Breast epithelium (tissue), 3 donors: ENCODE data around the gene MARCHF2.

Experiments used
- POLR2A ChIP-seq: fragments of 450-650 bp; IDR thresholded peaks from one replicate; pipeline ENCODE4 v1.6.1; 2016; ENCODE audit warnings: antibody characterized with exemption, mild to moderate bottlenecking, moderate library complexity
- POLR2AphosphoS5 ChIP-seq, 3 donors: sonication (generic); formaldehyde crosslinking; IDR thresholded peaks; one replicate each; pipeline ENCODE4 v1.6.1; 2017; ENCODE audit warnings: antibody characterized with exemption in 3 of 3
- TF ChIP-seq, protein P1 (sequence below), 3 donors: fragments of 450-650 bp; IDR thresholded peaks; one replicate each; pipeline ENCODE4 v1.5.1; 2016 to 2017; ENCODE audit warnings: antibody characterized with exemption in 3 of 3, mild to moderate bottlenecking in 3 of 3, moderate library complexity in 3 of 3

DNA sequence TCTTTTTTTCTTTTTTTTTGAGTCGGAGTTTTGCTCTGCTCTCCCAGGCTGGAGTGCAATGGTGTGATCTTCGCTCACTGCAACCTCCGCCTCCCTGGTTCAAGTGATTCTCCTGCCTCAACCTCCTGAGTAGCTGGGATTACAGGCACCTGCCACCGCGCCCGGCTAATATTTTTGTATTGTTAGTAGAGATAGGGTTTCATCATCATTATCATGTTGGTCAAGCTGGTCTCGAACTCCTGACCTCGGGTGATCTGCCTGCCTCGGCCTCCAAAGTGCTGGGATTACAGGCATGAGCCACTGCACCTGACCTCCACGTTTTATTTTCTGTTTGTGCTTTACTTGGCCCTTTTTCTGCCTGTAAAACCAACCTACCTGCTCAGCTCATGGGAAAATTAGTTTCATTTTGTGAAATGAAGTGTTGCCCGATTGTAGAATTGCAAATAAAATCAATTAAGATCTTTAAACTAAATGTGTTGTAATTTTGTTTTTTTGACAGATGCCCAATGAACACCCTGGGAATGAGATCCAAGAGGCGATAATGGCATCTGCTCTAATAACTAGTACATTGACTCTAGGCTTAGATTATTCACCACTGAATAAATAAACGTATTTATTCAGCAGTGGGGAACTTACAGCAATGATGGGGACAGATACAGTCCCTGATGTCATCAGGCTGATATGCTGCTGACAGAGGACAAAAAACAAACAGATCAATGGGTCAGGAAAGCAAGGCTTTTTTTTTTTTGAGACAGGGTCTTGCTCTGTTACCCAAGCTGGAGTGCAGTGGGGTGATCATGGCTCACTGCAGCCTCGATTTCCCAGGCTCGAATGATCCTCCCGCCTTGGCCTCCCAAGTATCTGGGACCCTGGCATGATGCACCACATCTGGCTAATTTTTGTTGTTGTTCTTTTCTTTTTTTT lies 25.2 kb upstream of the MARCHF2 start:
- TF ChIP-seq POLR2A (no peak), POLR2AphosphoS5 (IDR thresholded peaks at IDR 0.05) (no peak)
- TF ChIP-seq, protein P1, sequence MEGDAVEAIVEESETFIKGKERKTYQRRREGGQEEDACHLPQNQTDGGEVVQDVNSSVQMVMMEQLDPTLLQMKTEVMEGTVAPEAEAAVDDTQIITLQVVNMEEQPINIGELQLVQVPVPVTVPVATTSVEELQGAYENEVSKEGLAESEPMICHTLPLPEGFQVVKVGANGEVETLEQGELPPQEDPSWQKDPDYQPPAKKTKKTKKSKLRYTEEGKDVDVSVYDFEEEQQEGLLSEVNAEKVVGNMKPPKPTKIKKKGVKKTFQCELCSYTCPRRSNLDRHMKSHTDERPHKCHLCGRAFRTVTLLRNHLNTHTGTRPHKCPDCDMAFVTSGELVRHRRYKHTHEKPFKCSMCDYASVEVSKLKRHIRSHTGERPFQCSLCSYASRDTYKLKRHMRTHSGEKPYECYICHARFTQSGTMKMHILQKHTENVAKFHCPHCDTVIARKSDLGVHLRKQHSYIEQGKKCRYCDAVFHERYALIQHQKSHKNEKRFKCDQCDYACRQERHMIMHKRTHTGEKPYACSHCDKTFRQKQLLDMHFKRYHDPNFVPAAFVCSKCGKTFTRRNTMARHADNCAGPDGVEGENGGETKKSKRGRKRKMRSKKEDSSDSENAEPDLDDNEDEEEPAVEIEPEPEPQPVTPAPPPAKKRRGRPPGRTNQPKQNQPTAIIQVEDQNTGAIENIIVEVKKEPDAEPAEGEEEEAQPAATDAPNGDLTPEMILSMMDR (IDR thresholded peaks at IDR 0.05), result no peak
